ENCODE data around the gene NHS. TPM values are rescaled to one million over a fixed set of nuclear protein-coding genes. Genes with fewer than 3 reads are reported as not detected.

NHS gene
- total RNA-seq, 3 donors from 2014 or later, result 8.5 to 11.2 (median 8.8) TPM

- no peak overlapping the region for H3K4me3 ChIP-seq
- H3K27me3 ChIP-seq, result peaks cover 0 to 40% of the 10 kb centered on the region in 2 donors
- H3K36me3 ChIP-seq, result no peaks in the 10 kb centered on the region
- H3K27ac ChIP-seq, result no peak overlapping the region
- intact Hi-C loops (cut with DNase I; ENCODE audit: low total_unique reads), result no loop called here
- H3K9me3 ChIP-seq, result no peaks in the 10 kb centered on the region
- no peaks in the 10 kb centered on the region for H3K4me1 ChIP-seq
- no peak for DNase-seq (ENCODE audit: low spot score in 2 of 2)
- TF ChIP-seq CTCF (IDR thresholded peaks at IDR 0.05), result no peak
- no peak for TF ChIP-seq POLR2A (IDR thresholded peaks at IDR 0.05)
- no peak for TF ChIP-seq POLR2AphosphoS5 (IDR thresholded peaks at IDR 0.05)
Observed at GRCh38 chrX:17462881-17463280, 87.9 kb downstream of the NHS start.

- no peak for DNase-seq (ENCODE audit: low spot score in 2 of 2)
- intact Hi-C loops (cut with DNase I; ENCODE audit: low total_unique reads), result no loop called here
Observed at GRCh38 chrX:17464194-17464593, 89.2 kb downstream of the NHS start.

GRCh38 chrX:17465201-17465600 lies 90.2 kb downstream of the NHS start:
- no peak overlapping the region for H3K4me3 ChIP-seq
- H3K27me3 ChIP-seq, result peaks cover 0 to 45% of the 10 kb centered on the region in 2 donors
- H3K4me1 ChIP-seq, result no peaks in the 10 kb centered on the region
- intact Hi-C loops (cut with DNase I; ENCODE audit: low total_unique reads), result no loop called here
- no peak overlapping the region for H3K27ac ChIP-seq
- no peaks in the 10 kb centered on the region for H3K36me3 ChIP-seq
- no peaks in the 10 kb centered on the region for H3K9me3 ChIP-seq
- DNase-seq (ENCODE audit: low spot score in 2 of 2), result no peak
- TF ChIP-seq POLR2AphosphoS5 (IDR thresholded peaks at IDR 0.05), result no peak
- TF ChIP-seq POLR2A (IDR thresholded peaks at IDR 0.05), result no peak
- no peak for TF ChIP-seq CTCF (IDR thresholded peaks at IDR 0.05)

More at GRCh38 chrX:17464194-17464593, 89.2 kb downstream of the NHS start:
- TF ChIP-seq POLR2A (IDR thresholded peaks at IDR 0.05), result no peak
- no peak for TF ChIP-seq POLR2AphosphoS5 (IDR thresholded peaks at IDR 0.05)
- TF ChIP-seq CTCF (IDR thresholded peaks at IDR 0.05), result no peak
- Histone ChIP-seq H3K4me3 (no peak overlapping the region), H3K4me1 (no peaks in the 10 kb centered on the region), H3K27ac (no peak overlapping the region), H3K27me3 (peaks cover 0 to 41% of the 10 kb centered on the region in 2 donors), H3K36me3 (no peaks in the 10 kb centered on the region), H3K9me3 (no peaks in the 10 kb centered on the region)

- TF ChIP-seq POLR2AphosphoS5 (IDR thresholded peaks at IDR 0.05) (no peak), POLR2A (IDR thresholded peaks at IDR 0.05) (no peak), CTCF (IDR thresholded peaks at IDR 0.05) (no peak)
- Histone ChIP-seq H3K27me3 (peaks cover 0 to 44% of the 10 kb centered on the region in 2 donors), H3K36me3 (no peaks in the 10 kb centered on the region), H3K9me3 (no peaks in the 10 kb centered on the region), H3K4me1 (no peaks in the 10 kb centered on the region), H3K27ac (no peak overlapping the region), H3K4me3 (no peak overlapping the region)
- no peak for DNase-seq (ENCODE audit: low spot score in 2 of 2)
- intact Hi-C loops (cut with DNase I; ENCODE audit: low total_unique reads), result no loop called here
Observed at GRCh38 chrX:17465802-17466201, 90.8 kb downstream of the NHS start.

GRCh38 chrX:17470136-17470535 lies 95.1 kb downstream of the NHS start:
- Histone ChIP-seq H3K9me3 (no peaks in the 10 kb centered on the region), H3K27me3 (peaks cover 0 to 24% of the 10 kb centered on the region in 2 donors), H3K36me3 (no peaks in the 10 kb centered on the region), H3K4me1 (no peaks in the 10 kb centered on the region), H3K4me3 (no peak overlapping the region), H3K27ac (no peak overlapping the region)
- no peak for DNase-seq (ENCODE audit: low spot score in 2 of 2)
- intact Hi-C loops (cut with DNase I; ENCODE audit: low total_unique reads), result no loop called here
- TF ChIP-seq POLR2AphosphoS5 (IDR thresholded peaks at IDR 0.05), result no peak
- TF ChIP-seq CTCF (IDR thresholded peaks at IDR 0.05), result no peak
- TF ChIP-seq POLR2A (IDR thresholded peaks at IDR 0.05), result no peak
